Neural cell (in vitro differentiated cells): ENCODE results near the gene DGKI.

Experiments used
- EP300 ChIP-seq: fragments of 450-650 bp; conservative IDR thresholded peaks from 2 replicates; pipeline ENCODE4 v1.6.1; 2014; ENCODE audit warnings: antibody characterized with exemption, mild to moderate bottlenecking, moderate library complexity; ENCODE audit not compliant: poor library complexity, severe bottlenecking
- EZH2 ChIP-seq: fragments of 200-600, 300-800 bp; shearing (Covaris generic), sonication (generic); IDR thresholded peaks from 2 replicates; pipeline ENCODE4 v1.6.1; 2014; ENCODE audit warnings: antibody characterized with exemption, low read length, borderline replicate concordance, mild to moderate bottlenecking; ENCODE audit not compliant: insufficient read depth, poor library complexity, severe bottlenecking
- POLR2AphosphoS5 ChIP-seq: IDR thresholded peaks from 2 replicates; pipeline ENCODE4 v1.6.1; 2012
- RAD21 ChIP-seq: fragments of 450-650 bp; conservative IDR thresholded peaks from 2 replicates; pipeline ENCODE4 v1.6.1; 2014; ENCODE audit warnings: antibody characterized with exemption, mild to moderate bottlenecking, moderate library complexity
- TAF1 ChIP-seq: IDR thresholded peaks from 2 replicates; pipeline ENCODE4 v1.6.1; 2012; ENCODE audit warnings: low read depth
- TF ChIP-seq, protein P1 (sequence below): fragments of 450-650 bp; IDR thresholded peaks from 2 replicates; pipeline ENCODE4 v1.5.1; 2014; ENCODE audit warnings: antibody characterized with exemption, mild to moderate bottlenecking, moderate library complexity; ENCODE audit not compliant: poor library complexity, severe bottlenecking

DNA sequence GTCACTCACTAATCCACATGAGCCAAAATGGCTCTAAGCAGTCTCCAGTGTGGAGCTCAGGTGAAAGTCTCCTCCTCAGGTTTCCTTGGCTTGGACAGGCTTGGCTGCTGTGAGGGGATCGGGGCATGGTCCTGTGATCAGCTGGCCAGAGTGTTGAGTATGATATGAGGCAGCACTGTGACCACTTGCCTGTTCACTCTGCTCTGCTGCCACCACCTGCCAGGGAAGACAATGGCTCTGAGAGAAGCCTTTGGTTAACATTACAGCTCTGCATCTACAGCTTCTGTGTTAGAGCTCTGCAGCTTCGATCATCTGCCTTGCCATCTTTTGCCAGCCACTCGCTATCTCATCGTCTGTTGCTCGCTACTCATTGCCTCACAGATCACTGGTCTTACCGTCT is 483.1 kb downstream of the DGKI start:
- no peak for TF ChIP-seq EZH2
- TF ChIP-seq, protein P1, sequence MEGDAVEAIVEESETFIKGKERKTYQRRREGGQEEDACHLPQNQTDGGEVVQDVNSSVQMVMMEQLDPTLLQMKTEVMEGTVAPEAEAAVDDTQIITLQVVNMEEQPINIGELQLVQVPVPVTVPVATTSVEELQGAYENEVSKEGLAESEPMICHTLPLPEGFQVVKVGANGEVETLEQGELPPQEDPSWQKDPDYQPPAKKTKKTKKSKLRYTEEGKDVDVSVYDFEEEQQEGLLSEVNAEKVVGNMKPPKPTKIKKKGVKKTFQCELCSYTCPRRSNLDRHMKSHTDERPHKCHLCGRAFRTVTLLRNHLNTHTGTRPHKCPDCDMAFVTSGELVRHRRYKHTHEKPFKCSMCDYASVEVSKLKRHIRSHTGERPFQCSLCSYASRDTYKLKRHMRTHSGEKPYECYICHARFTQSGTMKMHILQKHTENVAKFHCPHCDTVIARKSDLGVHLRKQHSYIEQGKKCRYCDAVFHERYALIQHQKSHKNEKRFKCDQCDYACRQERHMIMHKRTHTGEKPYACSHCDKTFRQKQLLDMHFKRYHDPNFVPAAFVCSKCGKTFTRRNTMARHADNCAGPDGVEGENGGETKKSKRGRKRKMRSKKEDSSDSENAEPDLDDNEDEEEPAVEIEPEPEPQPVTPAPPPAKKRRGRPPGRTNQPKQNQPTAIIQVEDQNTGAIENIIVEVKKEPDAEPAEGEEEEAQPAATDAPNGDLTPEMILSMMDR, result no peak
- TF ChIP-seq RAD21, result no peak
- no peak for TF ChIP-seq TAF1
- no peak for TF ChIP-seq EP300
- no peak for TF ChIP-seq POLR2AphosphoS5
